Dedifferentiated amniotic fluid mesenchymal stem cell (primary cell): ENCODE results near the gene TMEM132C.

Source experiments
- DNase-seq: peaks from one replicate; pipeline ENCODE4 v3.0.0-alpha.2; 2016; ENCODE audit errors: extremely low spot score

Gene TMEM132C

GRCh38 chr12:128338386-128339125 is 71.6 kb downstream of the TMEM132C start:
- DNase-seq: no peak

GRCh38 chr12:128339126-128339520 is 72.2 kb downstream of the TMEM132C start:
- DNase-seq: no peak

- DNase-seq: no peak
Measured at GRCh38 chr12:128339631-128340030, 72.7 kb downstream of the TMEM132C start.

- no peak for DNase-seq
Measured at GRCh38 chr12:128353301-128353700, 86.3 kb downstream of the TMEM132C start.

- no peak for DNase-seq
Measured at GRCh38 chr12:128356547-128356946, 89.6 kb downstream of the TMEM132C start.

- DNase-seq: no peak
Measured at GRCh38 chr12:128361400-128361995, 94.5 kb downstream of the TMEM132C start.

- DNase-seq: no peak
Measured at GRCh38 chr12:128365032-128365431, 98.1 kb downstream of the TMEM132C start.

GRCh38 chr12:128365651-128366231 is 98.8 kb downstream of the TMEM132C start:
- no peak for DNase-seq

- no peak for DNase-seq
Measured at GRCh38 chr12:128367961-128368360, 101.0 kb downstream of the TMEM132C start.

GRCh38 chr12:128381541-128381940 is 114.6 kb downstream of the TMEM132C start:
- no peak for DNase-seq

GRCh38 chr12:128381946-128382345 is 115.0 kb downstream of the TMEM132C start:
- DNase-seq: no peak

- DNase-seq: no peak
Measured at GRCh38 chr12:128382946-128383345, 116.0 kb downstream of the TMEM132C start.

- DNase-seq: no peak
Measured at GRCh38 chr12:128383357-128383937, 116.5 kb downstream of the TMEM132C start.

GRCh38 chr12:128385736-128386135 is 118.8 kb downstream of the TMEM132C start:
- DNase-seq: no peak

- no peak for DNase-seq
Measured at GRCh38 chr12:128387811-128388422, 120.9 kb downstream of the TMEM132C start.

- no peak for DNase-seq
Measured at GRCh38 chr12:128388461-128389000, 121.6 kb downstream of the TMEM132C start.

GRCh38 chr12:128393346-128393745 is 126.4 kb downstream of the TMEM132C start:
- no peak for DNase-seq

GRCh38 chr12:128394137-128394536 is 127.2 kb downstream of the TMEM132C start:
- no peak for DNase-seq

- no peak for DNase-seq
Measured at GRCh38 chr12:128399253-128399652, 132.3 kb downstream of the TMEM132C start.

GRCh38 chr12:128402486-128403243 is 135.7 kb downstream of the TMEM132C start:
- DNase-seq: no peak

GRCh38 chr12:128408669-128409068 is 141.7 kb downstream of the TMEM132C start:
- DNase-seq: no peak
